OCI-LY7 (cell line): ENCODE data around the gene GPSM1. TPM values are rescaled to one million over a fixed set of nuclear protein-coding genes. Genes with fewer than 3 reads are reported as not detected.

ENCODE experiments used
- BruUV-seq: library from RNA; stranded (reverse); fragments of 400-500 nt; replicated peaks from 2 replicates; lab custom pipeline; 2021; lab: Mats Ljungman, UMichigan
- CTCF ChIA-PET: fragments of 300-600 bp; sonication (Branson Sonifier 250); formaldehyde crosslinking; loops from one replicate; lab custom pipeline; 2022; ENCODE audit warnings: antibody characterized with exemption; ENCODE audit not compliant: unreplicated experiment; lab: Charles Lee
- POLR2A ChIA-PET: fragments of 300-600 bp; sonication (Branson Sonifier 250); formaldehyde crosslinking; loops from one replicate; lab custom pipeline; 2022; ENCODE audit warnings: antibody characterized with exemption; lab: Charles Lee
- DNase-seq: peaks from one replicate; pipeline ENCODE4 v3.0.0-alpha.2; 2015; ENCODE audit warnings: low spot score
- H2AFZ ChIP-seq: fragments of 200-600 bp; sonication (generic), shearing (Covaris generic); 2 replicates; pipeline ENCODE4 v1.6.1; 2014; ENCODE audit warnings: mild to moderate bottlenecking, antibody characterized with exemption, low read length, moderate library complexity
- H3K27ac ChIP-seq: fragments of 200-600 bp; sonication (generic); 2 replicates; pipeline ENCODE4 v1.5.1; 2014; ENCODE audit warnings: mixed run types, low read depth, mild to moderate bottlenecking, moderate library complexity, low read length, inconsistent platforms; ENCODE audit not compliant: poor library complexity, severe bottlenecking
- H3K36me3 ChIP-seq: fragments of 200-600 bp; sonication (generic); 2 replicates; pipeline ENCODE4 v1.6.1; 2014; ENCODE audit warnings: mild to moderate bottlenecking, antibody characterized with exemption, low read length, moderate library complexity, mixed read lengths; ENCODE audit not compliant: insufficient read depth
- H3K4me1 ChIP-seq: fragments of 200-600 bp; sonication (generic); 2 replicates; pipeline ENCODE4 v1.5.1; 2014; ENCODE audit warnings: mild to moderate bottlenecking, low read length; ENCODE audit not compliant: insufficient read depth, poor library complexity, severe bottlenecking
- H3K4me2 ChIP-seq: fragments of 200-600 bp; sonication (generic); 2 replicates; pipeline ENCODE4 v1.6.1; 2014; ENCODE audit warnings: mild to moderate bottlenecking, low read length
- H3K4me3 ChIP-seq: fragments of 200-600 bp; sonication (generic); 2 replicates; pipeline ENCODE4 v1.5.1; 2014; ENCODE audit warnings: mild to moderate bottlenecking, low read depth, low read length; ENCODE audit not compliant: poor library complexity, severe bottlenecking
- H3K79me2 ChIP-seq: fragments of 200-600 bp; sonication (generic); 2 replicates; pipeline ENCODE4 v1.6.1; 2016; ENCODE audit warnings: low read depth, mild to moderate bottlenecking, low read length, moderate library complexity, mixed read lengths; ENCODE audit not compliant: insufficient read depth
- H3K9me2 ChIP-seq: fragments of 200-600 bp; sonication (generic); 2 replicates; pipeline ENCODE4 v1.6.1; 2016; ENCODE audit warnings: mild to moderate bottlenecking, low read length, mixed read lengths; ENCODE audit not compliant: insufficient read depth
- H3K9me3 ChIP-seq: fragments of 200-600 bp; sonication (generic); 2 replicates; pipeline ENCODE4 v1.6.1; 2014; ENCODE audit warnings: mild to moderate bottlenecking, mixed run types, low read length, mixed read lengths
- H4K20me1 ChIP-seq: fragments of 200-600 bp; sonication (generic); 2 replicates; pipeline ENCODE4 v1.6.1; 2014; ENCODE audit warnings: mild to moderate bottlenecking, antibody characterized with exemption, low read length, moderate library complexity, mixed read lengths; ENCODE audit not compliant: insufficient read depth
- CTCF ChIP-seq: fragments of 200-600 bp; sonication (generic); conservative IDR thresholded peaks from 2 replicates; pipeline ENCODE4 v1.5.1; 2014; ENCODE audit warnings: mild to moderate bottlenecking, antibody characterized with exemption, low read length, moderate library complexity, mixed read lengths
- EZH2phosphoT487 ChIP-seq: fragments of 200-600 bp; sonication (generic); IDR thresholded peaks from 2 replicates; pipeline ENCODE4 v1.6.1; 2018; ENCODE audit warnings: low read depth, borderline replicate concordance, mild to moderate bottlenecking, mixed run types, antibody characterized with exemption, low read length, moderate library complexity, mixed read lengths
- intact Hi-C: fragments of 100-400 bp; cut with micrococcal nuclease; formaldehyde crosslinking; loops from one replicate; pipeline ENCODE4 v1.10.0; 2022; ENCODE audit not compliant: unreplicated experiment
- total RNA-seq, 2 experiments: library from RNA; depleted of rRNA in 1 of 2; stranded (reverse); fragments of >200 nt in 1 of 2; shearing (Covaris generic) in 1 of 2; gene quantifications; 2 replicates each; pipeline ENCODE4 v1.2.3, GENCODE V29; 2014 to 2022

GPSM1 gene
- total RNA-seq, 2 experiments from 2014 or later: not detected

- Histone ChIP-seq H3K9me3 (no peaks in the 10 kb centered on the region), H3K36me3 (no peaks in the 10 kb centered on the region), H3K4me2 (no peak overlapping the region), H2AFZ (no peak overlapping the region), H3K27ac (no peak overlapping the region), H3K79me2 (no peaks in the 10 kb centered on the region), H3K9me2 (no peaks in the 10 kb centered on the region), H4K20me1 (no peaks in the 10 kb centered on the region), H3K4me3 (no peak overlapping the region), H3K4me1 (peaks cover 6% of the 10 kb centered on the region)
- no peak for DNase-seq
- POLR2A ChIA-PET: no interaction called here
- intact Hi-C loops: no loop called here
- CTCF ChIA-PET: interaction anchor here (0.6 kb wide), 1 partner anchor 194 kb away, joined by 3 read pairs; no protein-coding TSS in a partner anchor
- TF ChIP-seq CTCF (no peak), EZH2phosphoT487 (no peak)
- BruUV-seq: no TSS peak
Measured at GRCh38 chr9:136290508-136291000, 36.8 kb upstream of the GPSM1 start.

- H3K79me2 ChIP-seq: no peaks in the 10 kb centered on the region
- H2AFZ ChIP-seq: no peak overlapping the region
- no peak overlapping the region for H3K27ac ChIP-seq
- H3K9me2 ChIP-seq: no peaks in the 10 kb centered on the region
- intact Hi-C loops: no loop called here
- no peaks in the 10 kb centered on the region for H3K36me3 ChIP-seq
- H4K20me1 ChIP-seq: no peaks in the 10 kb centered on the region
- BruUV-seq: no TSS peak
- POLR2A ChIA-PET: no interaction called here
- CTCF ChIA-PET: no interaction called here
- no peaks in the 10 kb centered on the region for H3K9me3 ChIP-seq
- H3K4me2 ChIP-seq: no peak overlapping the region
- DNase-seq: no peak
- H3K4me3 ChIP-seq: no peak overlapping the region
- peaks cover 6% of the 10 kb centered on the region for H3K4me1 ChIP-seq
- no peak for TF ChIP-seq CTCF
- no peak for TF ChIP-seq EZH2phosphoT487
Measured at GRCh38 chr9:136291306-136292025, 35.9 kb upstream of the GPSM1 start.

DNA sequence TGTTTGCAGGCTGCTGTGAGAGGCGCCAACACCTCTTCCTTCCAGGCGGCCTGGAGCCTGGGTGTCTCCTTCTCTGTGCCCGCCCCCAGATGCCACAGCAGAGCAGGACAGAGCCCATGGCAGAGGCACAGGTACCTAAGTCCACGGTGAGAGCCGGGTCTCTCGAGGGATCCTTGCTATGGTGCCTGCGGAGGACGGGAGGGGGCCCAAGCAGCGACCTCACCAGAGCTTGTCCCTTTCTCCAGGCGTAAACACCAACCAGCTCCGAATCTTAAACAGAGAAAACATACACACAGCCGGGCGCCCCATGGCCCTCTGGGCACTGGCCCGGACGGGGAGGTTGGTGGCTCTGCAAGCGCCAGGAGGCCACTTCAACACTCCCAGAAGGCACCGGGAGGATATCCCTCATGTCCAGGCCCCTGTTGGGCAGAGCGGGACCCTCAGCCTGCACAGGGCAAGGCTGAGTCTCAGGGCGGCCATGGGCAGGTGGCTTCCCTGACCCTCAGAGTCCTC is 35.3 kb upstream of the GPSM1 start:
- Histone ChIP-seq H3K4me1 (peaks cover 6% of the 10 kb centered on the region), H2AFZ (no peak overlapping the region), H4K20me1 (no peaks in the 10 kb centered on the region), H3K4me2 (no peak overlapping the region), H3K4me3 (no peak overlapping the region), H3K27ac (no peak overlapping the region), H3K9me3 (no peaks in the 10 kb centered on the region), H3K79me2 (no peaks in the 10 kb centered on the region), H3K36me3 (no peaks in the 10 kb centered on the region), H3K9me2 (no peaks in the 10 kb centered on the region)
- intact Hi-C loops: no loop called here
- DNase-seq: no peak
- POLR2A ChIA-PET: no interaction called here
- CTCF ChIA-PET: no interaction called here
- BruUV-seq: no TSS peak
- no peak for TF ChIP-seq CTCF
- TF ChIP-seq EZH2phosphoT487: no peak
